GM18858 (cell line): ENCODE data around the gene HECW1.

Source experiments
- ATAC-seq: cut with Tn5 transposase; IDR thresholded peaks from one replicate; pipeline ENCODE4 v1.9.1; 2021; ENCODE audit not compliant: unreplicated experiment

The HECW1 gene

DNA sequence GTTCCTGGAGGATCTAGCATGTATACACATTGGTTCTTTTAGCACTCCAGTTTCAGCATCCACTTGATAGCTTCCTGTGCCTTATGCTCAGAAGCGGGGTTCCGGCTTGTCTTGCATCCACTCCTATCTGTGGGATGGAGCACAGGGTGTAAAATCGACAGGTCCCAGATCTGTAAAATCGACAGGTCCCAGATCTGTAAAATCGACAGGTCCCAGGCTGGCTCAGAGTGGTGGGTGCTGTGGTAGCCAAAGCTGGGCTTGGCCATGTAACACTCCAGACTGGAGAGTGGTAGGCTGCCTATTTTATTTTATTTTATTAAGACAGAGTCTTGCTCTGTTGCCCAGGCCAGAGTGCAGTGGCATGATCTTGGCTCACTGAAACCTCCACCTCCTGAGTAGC is 30.3 kb downstream of the HECW1 start:
- ATAC-seq = no peak

DNA sequence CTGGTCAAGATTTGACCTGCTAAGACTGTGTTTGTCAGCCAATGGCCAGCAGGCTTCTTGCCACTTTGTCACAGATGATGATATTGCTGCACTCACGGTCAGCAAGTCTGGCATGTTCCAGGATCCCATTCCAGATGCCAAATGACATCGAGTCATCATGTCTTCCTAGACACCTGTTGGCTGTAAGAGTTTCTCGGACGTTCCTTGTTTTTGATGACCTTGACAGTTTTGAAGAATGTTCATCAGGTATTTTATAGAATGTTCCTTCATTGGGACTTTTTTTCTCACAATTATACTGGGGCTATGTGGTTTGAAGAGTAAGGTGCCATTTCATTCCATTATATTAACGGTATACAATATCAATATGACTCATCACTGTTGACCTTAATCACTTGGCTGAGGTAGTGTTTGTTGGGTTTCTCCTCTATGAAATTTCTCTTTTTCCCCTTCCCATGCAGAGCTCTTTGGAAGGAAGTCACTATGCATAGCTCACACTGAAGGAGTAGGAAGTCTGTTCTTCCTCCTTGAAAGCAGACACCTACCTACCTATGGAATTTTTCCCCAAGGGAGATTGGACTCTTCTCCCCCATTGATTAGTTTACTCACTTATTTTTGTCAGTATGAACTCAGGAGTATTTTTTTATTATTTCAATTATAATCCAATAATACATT is 31.6 kb downstream of the HECW1 start:
- no peak for ATAC-seq

DNA sequence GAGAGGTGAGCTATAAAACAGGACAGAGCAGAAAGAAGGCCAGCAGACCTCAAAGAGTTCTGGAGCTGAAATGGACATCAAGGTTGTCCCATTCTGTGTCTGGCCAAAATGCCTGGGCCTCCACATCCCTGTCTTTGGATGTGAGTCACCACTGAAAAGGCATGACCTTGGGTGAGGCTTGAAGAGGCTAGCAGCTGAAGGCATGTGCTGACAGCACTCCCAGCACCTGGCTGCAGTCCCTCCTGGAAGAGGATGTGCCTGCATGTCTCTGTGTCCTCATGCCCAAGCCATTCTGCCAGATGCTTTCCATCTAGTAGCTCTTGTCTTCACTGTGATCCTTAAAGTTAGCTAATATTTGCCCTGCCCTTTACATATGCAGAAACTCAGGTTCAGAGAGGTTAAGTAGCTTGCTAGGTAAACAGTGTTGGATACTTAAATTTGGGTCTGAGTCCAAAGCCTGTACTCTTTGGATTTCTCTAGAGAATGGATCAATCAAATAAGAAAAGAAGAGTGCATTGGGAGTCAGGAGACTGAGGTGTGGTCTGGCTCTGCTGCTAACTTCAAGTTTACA is 35.8 kb downstream of the HECW1 start:
- ATAC-seq = no peak

DNA sequence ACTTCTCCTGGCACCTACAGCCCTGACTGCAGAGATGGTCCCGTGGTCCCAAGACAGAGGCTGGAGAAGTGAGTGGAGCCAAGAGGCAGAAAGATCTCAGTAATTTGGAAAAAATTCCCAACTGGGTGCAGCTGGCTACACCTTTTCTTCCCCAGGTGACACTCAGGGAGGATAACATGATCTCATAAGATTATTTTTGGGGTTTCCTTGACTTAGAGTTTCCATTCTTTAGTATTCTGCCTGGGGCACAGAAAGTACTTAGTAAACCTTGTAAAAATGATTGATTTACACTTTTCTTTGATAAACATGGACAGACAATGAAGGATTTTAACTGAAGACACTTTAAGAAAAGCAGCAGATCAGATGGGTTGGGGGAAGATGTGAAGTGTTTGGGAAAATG is 38.6 kb downstream of the HECW1 start:
- no peak for ATAC-seq

DNA sequence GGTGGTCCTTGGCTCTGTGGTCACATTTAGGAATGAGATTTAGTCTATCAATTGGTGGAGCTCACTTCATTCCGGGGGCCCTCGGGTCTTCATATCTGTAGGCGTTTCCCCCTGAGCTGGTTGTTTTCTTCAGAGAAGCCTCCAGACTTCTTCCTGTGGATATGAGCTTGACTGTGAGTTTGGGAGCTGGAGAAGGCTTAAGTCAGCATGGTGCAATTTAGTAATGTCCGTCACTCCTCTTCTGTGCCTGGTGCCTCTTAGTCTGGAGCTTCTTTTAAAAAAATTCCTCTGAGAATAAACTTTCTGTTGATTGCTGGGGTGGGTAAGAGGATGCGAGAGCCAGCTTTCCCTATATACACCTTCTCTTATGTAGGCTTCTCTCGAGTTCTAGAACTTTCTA is 40.2 kb downstream of the HECW1 start:
- no peak for ATAC-seq

DNA sequence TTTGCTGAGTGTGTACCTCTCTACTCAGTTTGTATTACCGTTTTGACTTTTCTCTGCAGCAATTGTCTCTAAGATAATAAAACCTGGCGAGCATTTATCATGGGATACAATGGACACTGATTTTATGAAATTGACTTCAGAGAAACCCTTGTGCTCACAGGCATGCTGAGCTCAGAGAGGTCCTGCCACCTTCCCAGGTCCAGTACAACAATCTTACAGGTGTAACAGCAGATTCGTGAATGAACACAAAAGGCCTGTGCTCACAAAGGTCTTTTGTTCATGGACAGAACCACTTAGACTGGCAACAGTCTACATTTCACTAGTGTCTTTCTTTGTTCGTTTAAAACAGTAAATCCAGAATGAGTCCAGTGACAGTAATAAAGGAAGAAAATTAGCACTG is 43.2 kb downstream of the HECW1 start:
- no peak for ATAC-seq

DNA sequence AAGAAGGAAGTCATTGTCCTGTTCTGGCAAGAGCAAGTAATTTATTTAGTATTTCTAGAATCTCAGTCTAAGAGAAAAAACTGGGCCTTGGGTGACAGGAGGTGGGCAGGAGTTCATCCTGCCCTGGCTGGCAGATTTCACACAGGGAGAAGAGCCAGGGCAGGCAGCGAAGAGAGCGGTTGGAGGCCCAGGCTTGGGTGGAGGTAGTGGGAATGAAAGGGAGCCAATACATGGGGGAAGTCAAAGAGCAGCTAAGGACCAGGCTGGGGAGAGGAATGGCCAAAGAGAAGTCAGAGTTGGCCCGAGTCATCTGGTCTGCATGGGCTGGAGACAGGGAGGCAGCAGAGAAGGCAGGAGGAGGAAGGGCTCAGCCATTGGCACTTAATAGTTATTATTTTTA is 51.4 kb downstream of the HECW1 start:
- no peak for ATAC-seq

DNA sequence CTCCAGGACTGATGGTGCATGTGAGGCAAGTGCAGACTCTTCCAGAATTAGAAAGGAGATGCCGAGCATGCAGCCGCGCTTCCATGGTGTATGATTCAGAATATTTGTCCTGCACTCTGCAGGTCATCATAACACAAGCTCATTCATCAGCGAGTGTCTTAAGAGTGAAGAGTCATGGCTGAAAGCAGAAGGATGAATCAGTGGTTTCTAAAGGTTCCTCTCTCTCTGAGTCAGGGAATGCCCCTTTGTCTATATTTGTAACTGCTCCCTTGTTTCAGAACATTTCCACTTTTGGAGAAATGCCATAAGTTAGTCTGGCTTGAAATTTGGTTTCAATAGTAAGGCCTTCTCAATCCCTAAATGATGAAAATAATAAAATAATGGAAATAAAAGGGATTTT is 52.3 kb downstream of the HECW1 start:
- peak; percentile 97 for ATAC-seq

DNA sequence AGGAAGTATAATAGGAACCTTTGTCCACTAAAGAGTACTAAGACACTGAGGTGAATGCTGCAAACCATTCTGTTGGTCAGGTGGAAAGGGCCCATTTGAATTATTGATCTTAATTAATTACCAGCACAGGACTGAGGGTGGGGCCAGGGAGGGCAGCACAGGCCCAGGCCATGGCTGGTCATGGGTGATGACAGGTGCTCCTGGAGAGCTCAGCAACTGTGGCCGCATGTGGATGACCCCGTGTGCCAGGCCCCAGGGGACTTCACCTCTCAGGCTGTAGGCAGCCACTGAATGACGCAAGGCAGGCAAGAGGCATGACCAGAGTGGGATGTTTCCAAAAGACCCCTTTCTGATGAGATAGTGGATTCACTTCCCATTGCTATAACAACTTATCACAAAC is 54.2 kb downstream of the HECW1 start:
- no peak for ATAC-seq

DNA sequence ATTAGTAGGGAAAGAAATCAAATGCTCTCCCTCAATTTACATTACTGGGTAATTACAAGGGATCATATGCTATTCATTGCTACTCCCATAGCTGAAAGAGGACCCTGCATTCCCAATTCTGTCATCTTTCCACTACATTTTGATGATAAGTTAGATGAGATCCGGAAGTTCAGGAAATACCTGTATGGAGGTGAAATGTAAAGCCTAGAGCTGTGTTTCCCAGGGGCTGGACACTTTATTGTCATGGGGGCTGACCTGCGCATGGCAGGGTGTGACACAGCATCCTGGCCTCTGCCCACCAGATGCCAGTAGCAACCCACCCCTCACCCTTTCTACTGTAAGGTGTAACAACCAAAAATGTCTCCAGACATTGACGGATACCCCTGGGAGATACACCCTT is 56.6 kb downstream of the HECW1 start:
- ATAC-seq = no peak

DNA sequence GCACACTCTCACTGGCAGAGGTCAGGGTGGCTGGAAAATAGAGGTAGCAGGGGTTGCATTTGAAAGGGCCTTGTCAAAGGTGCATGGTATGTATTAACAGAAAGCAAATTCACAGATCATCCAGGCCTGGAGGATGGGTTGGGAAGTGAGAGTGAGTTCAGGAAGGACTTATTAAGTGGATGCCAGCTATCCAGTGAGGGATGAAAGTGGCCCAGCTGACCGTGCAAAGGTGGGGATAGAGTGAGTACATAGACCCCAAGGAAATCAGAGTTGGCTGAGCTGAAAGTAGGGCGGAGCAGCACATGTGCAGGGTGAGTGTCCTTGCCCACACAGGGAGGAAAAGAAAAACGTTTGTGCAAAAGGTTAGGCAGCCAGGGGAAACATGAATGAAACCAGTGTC is 58.1 kb downstream of the HECW1 start:
- no peak for ATAC-seq

DNA sequence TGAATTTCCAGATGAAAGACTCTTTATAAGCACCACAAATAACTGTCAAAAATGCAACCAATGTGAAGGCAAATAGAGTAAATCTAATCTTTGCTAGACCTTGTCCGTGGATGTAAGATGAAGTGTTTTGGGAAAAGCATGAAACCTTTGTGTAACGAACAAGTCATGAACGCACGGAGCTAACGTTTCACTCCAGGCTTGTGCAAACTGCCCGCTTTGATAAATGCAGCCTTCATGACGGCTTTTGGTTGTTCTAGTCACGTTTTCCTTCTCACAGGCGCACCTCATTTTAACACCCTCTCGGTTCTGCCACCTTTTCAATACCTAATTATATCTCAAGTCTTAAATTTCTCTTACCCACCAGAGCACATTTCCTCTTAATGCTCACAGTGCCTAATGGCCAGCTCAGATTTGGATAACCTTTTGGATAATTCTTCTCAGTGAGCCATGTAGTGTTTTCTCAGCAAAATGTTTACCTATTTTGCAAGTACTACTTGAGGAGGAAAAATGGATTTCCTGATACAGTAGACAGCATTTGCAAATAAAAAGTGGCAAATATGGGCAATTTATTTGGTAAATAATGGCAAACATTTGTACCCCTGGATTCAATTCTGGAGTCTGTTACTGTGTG is 63.2 kb downstream of the HECW1 start:
- no peak for ATAC-seq

DNA sequence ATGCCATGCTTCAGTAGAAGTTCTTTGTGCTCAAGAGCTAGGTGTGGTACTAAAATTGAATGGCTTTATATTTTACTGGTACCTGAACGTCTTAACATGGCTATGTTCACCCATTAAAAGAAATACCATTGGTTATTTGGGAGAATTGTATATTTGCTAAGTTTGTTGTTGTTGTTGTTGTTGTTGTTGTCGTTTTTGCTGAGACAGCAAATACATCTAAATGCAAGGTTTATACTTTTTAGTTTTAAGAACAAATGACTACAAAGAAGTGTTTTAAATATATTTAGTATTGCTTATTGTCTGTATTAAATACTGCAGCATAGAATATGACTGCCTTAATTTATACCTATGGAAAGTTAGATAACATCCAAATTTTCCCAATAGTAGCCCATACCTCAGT is 66.9 kb downstream of the HECW1 start:
- no peak for ATAC-seq

DNA sequence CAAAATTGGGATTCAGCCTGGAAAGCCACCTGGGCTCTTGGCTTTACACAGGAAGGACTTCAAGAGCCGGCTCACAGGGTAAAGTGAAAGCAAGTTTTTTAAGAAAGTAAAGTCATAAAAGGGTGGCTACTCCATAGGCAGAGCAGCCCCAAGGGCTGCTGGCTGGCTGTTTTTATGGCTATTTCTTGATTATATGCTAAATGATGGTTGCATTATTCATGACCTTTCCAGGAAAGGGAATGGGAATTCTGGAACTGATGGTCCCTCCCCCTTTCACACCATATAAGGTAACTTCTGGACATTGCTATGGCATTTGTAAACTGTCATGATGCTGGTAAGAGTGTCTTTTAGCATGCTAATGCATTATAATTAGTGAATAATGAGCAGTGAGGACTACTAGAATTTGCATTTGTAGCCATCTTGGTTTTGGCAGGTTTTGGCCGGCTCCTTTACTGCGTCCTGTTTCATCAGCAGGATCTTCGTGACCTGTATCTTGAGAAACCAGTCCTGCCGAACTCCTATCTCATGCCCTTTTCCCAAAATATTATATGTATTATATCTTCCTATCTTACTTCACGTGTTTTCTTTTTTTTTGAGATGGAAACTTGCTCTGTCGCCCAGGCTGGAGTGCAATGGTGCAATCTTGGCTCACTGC is 80.5 kb downstream of the HECW1 start:
- no peak for ATAC-seq

DNA sequence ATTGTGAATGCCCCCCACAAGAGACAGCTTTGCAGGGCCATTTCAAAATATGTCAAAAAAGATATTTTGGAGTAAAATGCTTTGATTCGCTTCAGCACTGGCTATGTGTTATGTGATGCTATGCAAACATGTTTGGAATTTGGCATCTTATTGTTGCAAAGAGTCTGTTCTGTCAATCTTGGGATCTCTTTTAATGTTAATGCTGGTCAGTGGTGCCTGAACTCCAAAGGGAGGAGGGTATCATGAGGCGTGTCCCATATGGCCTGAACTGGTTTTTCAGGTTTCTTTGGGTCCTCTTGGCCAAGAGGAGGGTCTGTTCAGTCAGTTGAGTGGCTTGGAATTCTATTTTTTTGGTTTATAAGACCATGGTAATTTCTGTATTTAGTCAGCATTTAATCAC is 81.4 kb downstream of the HECW1 start:
- no peak for ATAC-seq

DNA sequence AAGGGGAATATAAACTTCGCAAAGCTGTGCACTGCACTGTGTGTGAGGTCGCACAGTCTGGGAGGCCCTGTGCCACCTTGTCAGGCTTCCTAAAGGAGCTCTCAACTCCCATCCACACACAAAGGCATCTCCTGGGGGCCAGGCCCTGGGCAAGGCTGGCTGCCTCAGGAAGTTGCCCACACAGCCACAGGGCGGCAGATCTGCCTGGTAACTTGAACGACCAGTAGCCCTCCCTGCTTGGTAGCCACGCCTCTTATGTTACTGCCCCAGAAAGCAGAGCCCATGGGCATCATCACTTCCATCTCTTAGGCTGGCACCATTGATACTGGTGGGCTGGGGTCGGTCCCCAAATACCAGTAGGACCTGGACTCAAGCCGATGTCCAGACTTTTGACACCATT is 82.8 kb downstream of the HECW1 start:
- no peak for ATAC-seq

DNA sequence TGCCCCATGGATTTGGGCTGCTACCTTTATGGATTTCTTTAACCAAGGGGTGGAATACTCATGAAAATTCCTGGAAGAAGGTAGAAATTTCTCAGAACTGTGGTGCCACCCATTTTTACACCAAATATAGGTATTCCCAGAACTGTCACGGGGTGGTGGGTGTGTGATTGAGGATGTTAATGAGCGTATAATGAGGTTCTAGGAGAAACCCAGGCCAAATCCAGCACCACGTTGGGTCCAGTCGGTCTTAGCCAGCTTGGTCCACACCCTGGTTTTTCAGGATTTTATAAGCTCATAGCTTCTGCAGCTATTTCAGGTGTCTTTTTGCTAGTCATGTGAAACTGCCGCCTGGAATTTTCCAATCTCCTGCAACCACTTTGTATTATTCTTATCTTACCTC is 83.3 kb downstream of the HECW1 start:
- no peak for ATAC-seq

DNA sequence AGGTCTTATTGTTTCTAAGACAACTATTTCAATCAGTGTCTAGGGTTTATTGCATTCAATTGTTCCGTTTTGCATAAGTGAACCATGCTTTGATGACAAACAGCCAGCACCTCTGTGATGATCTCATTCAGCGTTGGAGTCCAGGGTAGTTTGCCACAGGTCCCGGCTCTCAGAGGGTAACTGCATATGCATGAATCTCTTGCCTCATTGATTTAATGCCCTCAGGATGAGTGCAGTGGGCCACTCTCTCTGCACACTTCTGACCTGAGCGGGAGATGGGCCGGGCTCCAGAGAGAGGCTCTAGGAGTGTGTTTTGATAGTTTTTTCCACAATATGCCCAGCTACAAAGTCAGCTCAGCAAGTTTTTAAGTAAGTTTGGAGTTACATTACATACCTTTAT is 83.9 kb downstream of the HECW1 start:
- no peak for ATAC-seq

DNA sequence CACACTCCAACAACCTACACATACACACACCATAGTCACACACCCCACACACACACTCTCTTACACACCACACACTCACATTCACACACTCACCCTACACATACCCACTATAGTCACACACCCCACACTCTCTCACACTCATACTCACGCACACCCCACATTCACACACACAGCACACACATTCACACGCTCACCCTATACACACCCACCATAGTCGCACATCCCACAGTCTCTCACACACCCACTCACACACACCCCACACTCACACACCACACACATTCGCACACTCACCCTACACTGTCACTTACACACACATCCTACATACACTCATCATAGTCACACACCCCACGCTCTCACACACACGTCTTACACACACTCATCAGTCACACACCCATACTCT is 85.6 kb downstream of the HECW1 start:
- no peak for ATAC-seq

DNA sequence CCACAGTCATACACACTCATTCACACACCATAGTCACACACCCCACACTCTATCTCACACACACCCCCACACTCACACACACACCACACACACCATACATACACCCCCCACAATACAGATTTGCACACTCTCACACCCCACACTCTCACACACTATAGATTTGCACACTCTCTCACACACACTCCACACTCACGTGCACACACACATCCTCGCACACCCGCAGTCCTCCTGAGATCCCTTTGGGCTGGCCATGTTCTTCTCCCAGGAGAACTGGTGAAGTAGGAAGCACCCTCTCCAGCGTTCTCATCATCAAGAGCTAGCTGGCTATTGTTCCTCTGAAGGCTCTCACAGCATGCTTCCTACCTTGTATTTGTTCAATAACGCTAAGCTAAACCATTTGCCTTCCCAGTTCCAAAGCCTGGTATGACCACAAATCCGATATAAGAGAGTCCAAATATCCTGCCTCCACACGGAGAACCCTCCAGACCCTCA is 86.2 kb downstream of the HECW1 start:
- no peak for ATAC-seq

DNA sequence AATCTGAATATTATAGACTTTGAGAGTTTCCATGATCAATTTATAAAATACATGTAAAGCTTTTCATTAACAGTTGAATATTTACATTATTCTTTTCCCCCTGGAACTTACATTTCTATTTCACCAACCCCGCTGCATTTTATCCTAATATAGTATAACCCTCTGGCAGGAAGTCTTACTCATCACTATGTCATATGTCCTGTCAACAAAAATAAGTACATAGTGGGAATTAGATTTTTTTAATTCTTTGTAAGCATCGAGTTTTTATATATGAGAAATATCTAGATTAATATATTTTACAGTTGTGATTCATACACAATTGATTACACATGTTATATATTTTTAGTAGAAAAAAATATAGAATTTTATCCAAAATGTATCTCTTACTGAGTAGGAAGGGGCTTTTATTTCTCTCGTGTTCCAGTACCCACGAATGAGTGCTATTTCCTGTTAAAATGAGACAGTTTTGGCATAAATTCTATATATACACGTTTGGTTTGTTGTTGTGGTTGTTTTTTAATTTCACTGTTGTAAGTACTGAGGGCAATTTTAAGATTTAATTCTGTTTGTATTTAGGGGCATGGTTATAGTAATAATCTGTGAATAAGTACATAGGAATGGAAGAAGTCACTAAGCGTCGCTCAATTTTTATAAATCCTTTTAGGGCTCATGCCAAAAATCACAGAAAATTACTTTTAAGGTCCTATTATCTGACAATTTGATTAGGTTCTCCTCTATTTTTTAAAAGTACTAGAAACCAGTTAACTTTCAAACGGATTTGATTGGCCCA is 87.1 kb downstream of the HECW1 start:
- ATAC-seq = no peak
